GM12878 (cell line): ENCODE measurements around the gene PSMC3IP.

Experiments used
- CEBPB ChIP-seq, 2 experiments: fragments of 150-350 bp in 1 of 2; IDR thresholded peaks; 2 replicates each; pipeline ENCODE4 v1.6.1; 2012 to 2014; ENCODE audit warnings: low read depth in 2 of 2, low read length in 2 of 2, borderline replicate concordance in 1 of 2, inconsistent platforms in 1 of 2
- CREB1 ChIP-seq: IDR thresholded peaks from 2 replicates; pipeline ENCODE4 v1.6.1; 2012; ENCODE audit warnings: low read depth, mild to moderate bottlenecking, inconsistent platforms
- GABPA ChIP-seq: IDR thresholded peaks from 2 replicates; pipeline ENCODE4 v1.6.1; 2014; ENCODE audit warnings: antibody characterized with exemption, low read depth, mild to moderate bottlenecking, inconsistent platforms
- KDM1A ChIP-seq: fragments of 200-600 bp; sonication (generic); IDR thresholded peaks from 2 replicates; pipeline ENCODE4 v1.6.1; 2016; ENCODE audit warnings: borderline replicate concordance
- POLR2A ChIP-seq: IDR thresholded peaks from 2 replicates; pipeline ENCODE4 v1.6.1; 2011; ENCODE audit warnings: low read depth, mild to moderate bottlenecking, low read length
- POLR2AphosphoS5 ChIP-seq: IDR thresholded peaks from 2 replicates; pipeline ENCODE4 v1.6.1; 2011; ENCODE audit warnings: mild to moderate bottlenecking, low read length, inconsistent platforms
- TAF1 ChIP-seq: IDR thresholded peaks from 2 replicates; pipeline ENCODE4 v1.6.1; 2011; ENCODE audit warnings: mild to moderate bottlenecking, low read depth, low read length, borderline replicate concordance
- YY1 ChIP-seq: IDR thresholded peaks from 2 replicates; pipeline ENCODE4 v1.6.1; 2011; ENCODE audit warnings: low read depth, mild to moderate bottlenecking, low read length
- ZNF24 ChIP-seq: fragments of 450-650 bp; IDR thresholded peaks from 2 replicates; pipeline ENCODE4 v1.6.1; 2017; ENCODE audit warnings: antibody characterized with exemption, mild to moderate bottlenecking
- TF ChIP-seq, protein P1 (sequence below), 3 experiments: IDR thresholded peaks in 2 of 3; conservative IDR thresholded peaks in 1 of 3; 2 replicates each; pipeline ENCODE4 v1.5.1; 2011; ENCODE audit warnings: low read depth in 3 of 3, low read length in 3 of 3, mild to moderate bottlenecking in 3 of 3, control low read depth in 2 of 3, moderate library complexity in 2 of 3, inconsistent platforms in 1 of 3, mixed read lengths in 1 of 3; ENCODE audit not compliant: control insufficient read depth in 2 of 3, insufficient read depth in 1 of 3; ENCODE audit errors: extremely low read depth in 1 of 3
- TF ChIP-seq, protein P2 (sequence below): IDR thresholded peaks from 2 replicates; pipeline ENCODE4 v1.6.1; 2012; ENCODE audit warnings: mild to moderate bottlenecking, low read depth, low read length
- TF ChIP-seq, protein P3 (sequence below): IDR thresholded peaks from 2 replicates; pipeline ENCODE4 v1.6.1; 2011; ENCODE audit warnings: low read depth, low read length, improper control_type of control experiment, borderline replicate concordance

DNA sequence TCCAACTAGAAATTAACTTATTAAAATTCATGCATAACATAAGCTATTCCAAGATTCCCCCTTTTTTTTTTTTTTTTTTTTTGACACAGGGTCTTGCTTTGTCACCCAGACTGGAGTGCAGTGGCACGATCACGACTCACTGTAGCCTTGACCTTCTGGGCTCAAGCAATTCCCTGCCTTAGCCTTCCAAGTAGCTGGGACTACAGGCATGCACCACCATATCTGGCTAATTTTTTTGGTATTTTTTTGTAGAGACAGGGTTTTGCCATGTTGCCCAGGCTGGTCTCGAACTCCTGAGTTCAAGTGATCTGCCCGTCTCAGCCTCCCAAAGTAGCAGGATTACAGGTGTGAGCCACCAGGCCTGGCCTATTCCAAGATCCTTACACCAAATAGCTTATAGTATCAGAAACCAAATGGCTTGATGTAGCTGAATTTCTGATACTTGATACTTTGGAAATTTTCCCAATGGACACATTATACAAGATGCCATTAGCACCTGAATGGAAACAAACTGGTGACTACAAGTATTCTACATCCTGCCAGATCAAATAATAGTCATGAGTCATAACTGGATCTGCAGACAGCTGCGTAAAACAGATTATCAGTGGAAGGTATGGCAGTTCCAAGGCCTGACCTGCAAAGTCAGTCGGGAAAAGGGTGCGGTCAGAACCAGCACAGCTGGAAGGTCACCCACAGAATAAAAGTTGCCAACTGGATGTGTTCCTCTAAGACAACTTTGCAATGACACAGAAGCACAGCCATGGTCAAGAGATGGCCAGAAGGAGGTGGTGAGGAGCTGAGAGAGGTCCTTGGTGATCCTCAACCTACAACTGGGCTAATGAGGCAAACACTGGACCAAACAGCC is 46.4 kb upstream of the PSMC3IP start:
- TF ChIP-seq GABPA (no peak), POLR2AphosphoS5 (no peak), CREB1 (no peak), POLR2A (no peak), KDM1A (no peak), CEBPB (IDR thresholded peaks at IDR 0.05; ENCODE audit: borderline replicate concordance in 1 of 2, low read depth in 2 of 2, low read length in 2 of 2) (no peak), ZNF24 (no peak), TAF1 (no peak), YY1 (no peak)
- TF ChIP-seq, protein P1, sequence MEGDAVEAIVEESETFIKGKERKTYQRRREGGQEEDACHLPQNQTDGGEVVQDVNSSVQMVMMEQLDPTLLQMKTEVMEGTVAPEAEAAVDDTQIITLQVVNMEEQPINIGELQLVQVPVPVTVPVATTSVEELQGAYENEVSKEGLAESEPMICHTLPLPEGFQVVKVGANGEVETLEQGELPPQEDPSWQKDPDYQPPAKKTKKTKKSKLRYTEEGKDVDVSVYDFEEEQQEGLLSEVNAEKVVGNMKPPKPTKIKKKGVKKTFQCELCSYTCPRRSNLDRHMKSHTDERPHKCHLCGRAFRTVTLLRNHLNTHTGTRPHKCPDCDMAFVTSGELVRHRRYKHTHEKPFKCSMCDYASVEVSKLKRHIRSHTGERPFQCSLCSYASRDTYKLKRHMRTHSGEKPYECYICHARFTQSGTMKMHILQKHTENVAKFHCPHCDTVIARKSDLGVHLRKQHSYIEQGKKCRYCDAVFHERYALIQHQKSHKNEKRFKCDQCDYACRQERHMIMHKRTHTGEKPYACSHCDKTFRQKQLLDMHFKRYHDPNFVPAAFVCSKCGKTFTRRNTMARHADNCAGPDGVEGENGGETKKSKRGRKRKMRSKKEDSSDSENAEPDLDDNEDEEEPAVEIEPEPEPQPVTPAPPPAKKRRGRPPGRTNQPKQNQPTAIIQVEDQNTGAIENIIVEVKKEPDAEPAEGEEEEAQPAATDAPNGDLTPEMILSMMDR (IDR thresholded peaks at IDR 0.05 in 2 of 3, conservative IDR thresholded peaks at IDR 0.05 in 1 of 3; ENCODE audit: control insufficient read depth in 2 of 3, extremely low read depth in 1 of 3, insufficient read depth in 1 of 3, low read depth in 3 of 3, low read length in 3 of 3): no peak
- TF ChIP-seq, protein P2, sequence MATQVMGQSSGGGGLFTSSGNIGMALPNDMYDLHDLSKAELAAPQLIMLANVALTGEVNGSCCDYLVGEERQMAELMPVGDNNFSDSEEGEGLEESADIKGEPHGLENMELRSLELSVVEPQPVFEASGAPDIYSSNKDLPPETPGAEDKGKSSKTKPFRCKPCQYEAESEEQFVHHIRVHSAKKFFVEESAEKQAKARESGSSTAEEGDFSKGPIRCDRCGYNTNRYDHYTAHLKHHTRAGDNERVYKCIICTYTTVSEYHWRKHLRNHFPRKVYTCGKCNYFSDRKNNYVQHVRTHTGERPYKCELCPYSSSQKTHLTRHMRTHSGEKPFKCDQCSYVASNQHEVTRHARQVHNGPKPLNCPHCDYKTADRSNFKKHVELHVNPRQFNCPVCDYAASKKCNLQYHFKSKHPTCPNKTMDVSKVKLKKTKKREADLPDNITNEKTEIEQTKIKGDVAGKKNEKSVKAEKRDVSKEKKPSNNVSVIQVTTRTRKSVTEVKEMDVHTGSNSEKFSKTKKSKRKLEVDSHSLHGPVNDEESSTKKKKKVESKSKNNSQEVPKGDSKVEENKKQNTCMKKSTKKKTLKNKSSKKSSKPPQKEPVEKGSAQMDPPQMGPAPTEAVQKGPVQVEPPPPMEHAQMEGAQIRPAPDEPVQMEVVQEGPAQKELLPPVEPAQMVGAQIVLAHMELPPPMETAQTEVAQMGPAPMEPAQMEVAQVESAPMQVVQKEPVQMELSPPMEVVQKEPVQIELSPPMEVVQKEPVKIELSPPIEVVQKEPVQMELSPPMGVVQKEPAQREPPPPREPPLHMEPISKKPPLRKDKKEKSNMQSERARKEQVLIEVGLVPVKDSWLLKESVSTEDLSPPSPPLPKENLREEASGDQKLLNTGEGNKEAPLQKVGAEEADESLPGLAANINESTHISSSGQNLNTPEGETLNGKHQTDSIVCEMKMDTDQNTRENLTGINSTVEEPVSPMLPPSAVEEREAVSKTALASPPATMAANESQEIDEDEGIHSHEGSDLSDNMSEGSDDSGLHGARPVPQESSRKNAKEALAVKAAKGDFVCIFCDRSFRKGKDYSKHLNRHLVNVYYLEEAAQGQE: no peak
- TF ChIP-seq, protein P3, sequence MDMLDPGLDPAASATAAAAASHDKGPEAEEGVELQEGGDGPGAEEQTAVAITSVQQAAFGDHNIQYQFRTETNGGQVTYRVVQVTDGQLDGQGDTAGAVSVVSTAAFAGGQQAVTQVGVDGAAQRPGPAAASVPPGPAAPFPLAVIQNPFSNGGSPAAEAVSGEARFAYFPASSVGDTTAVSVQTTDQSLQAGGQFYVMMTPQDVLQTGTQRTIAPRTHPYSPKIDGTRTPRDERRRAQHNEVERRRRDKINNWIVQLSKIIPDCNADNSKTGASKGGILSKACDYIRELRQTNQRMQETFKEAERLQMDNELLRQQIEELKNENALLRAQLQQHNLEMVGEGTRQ: no peak
